ENCODE measurements around the gene LHX4. TPM values are rescaled to one million over a fixed set of nuclear protein-coding genes. Genes with fewer than 3 reads are reported as not detected.

The LHX4 gene
- total RNA-seq, 1 donor from 2014 or later: not detected

GRCh38 chr1:180232521-180233043 is 2.5 kb downstream of the LHX4 start:
- DNase-seq: no peak
- no peak overlapping the region for H3K27ac ChIP-seq (replicated peaks)
- H3K4me1 ChIP-seq: peaks cover 66% of the 10 kb centered on the region
- no peaks in the 10 kb centered on the region for H3K36me3 ChIP-seq
- no peaks in the 10 kb centered on the region for H3K9me3 ChIP-seq (replicated peaks)
- peaks cover 100% of the 10 kb centered on the region for H3K27me3 ChIP-seq (ENCODE audit: low read depth)
- TF ChIP-seq CTCF (IDR thresholded peaks at IDR 0.05; ENCODE audit: borderline replicate concordance): no peak
- intact Hi-C loops (cut with micrococcal nuclease): no loop called here
- H3K4me3 ChIP-seq: no peak overlapping the region

GRCh38 chr1:180233191-180234011 is 3.3 kb downstream of the LHX4 start:
- Histone ChIP-seq H3K4me1 (peaks cover 66% of the 10 kb centered on the region), H3K36me3 (no peaks in the 10 kb centered on the region), H3K9me3 (replicated peaks) (no peaks in the 10 kb centered on the region), H3K27me3 (ENCODE audit: low read depth) (peaks cover 100% of the 10 kb centered on the region), H3K27ac (replicated peaks) (no peak overlapping the region), H3K4me3 (peak overlapping the region; percentile 25)
- intact Hi-C loops (cut with micrococcal nuclease): no loop called here
- no peak for DNase-seq
- no peak for TF ChIP-seq CTCF (IDR thresholded peaks at IDR 0.05; ENCODE audit: borderline replicate concordance)

- Histone ChIP-seq H3K27ac (replicated peaks) (no peak overlapping the region), H3K4me1 (peaks cover 57% of the 10 kb centered on the region), H3K4me3 (peak overlapping the region; percentile 48), H3K9me3 (replicated peaks) (no peaks in the 10 kb centered on the region), H3K27me3 (ENCODE audit: low read depth) (peaks cover 100% of the 10 kb centered on the region), H3K36me3 (no peaks in the 10 kb centered on the region)
- no peak for DNase-seq
- intact Hi-C loops (cut with micrococcal nuclease): no loop called here
- no peak for TF ChIP-seq CTCF (IDR thresholded peaks at IDR 0.05; ENCODE audit: borderline replicate concordance)
Measured at GRCh38 chr1:180234369-180235076, 4.5 kb downstream of the LHX4 start.

- peaks cover 100% of the 10 kb centered on the region for H3K27me3 ChIP-seq (ENCODE audit: low read depth)
- DNase-seq: no peak
- peak overlapping the region; percentile 48 for H3K4me3 ChIP-seq
- intact Hi-C loops (cut with micrococcal nuclease): no loop called here
- H3K36me3 ChIP-seq: no peaks in the 10 kb centered on the region
- no peak for TF ChIP-seq CTCF (IDR thresholded peaks at IDR 0.05; ENCODE audit: borderline replicate concordance)
- H3K27ac ChIP-seq (replicated peaks): no peak overlapping the region
- H3K4me1 ChIP-seq: peaks cover 51% of the 10 kb centered on the region
- no peaks in the 10 kb centered on the region for H3K9me3 ChIP-seq (replicated peaks)
Measured at GRCh38 chr1:180235077-180235501, 5.0 kb downstream of the LHX4 start.

- Histone ChIP-seq H3K27ac (replicated peaks) (no peak overlapping the region), H3K4me1 (peaks cover 46% of the 10 kb centered on the region), H3K36me3 (no peaks in the 10 kb centered on the region), H3K27me3 (ENCODE audit: low read depth) (peaks cover 100% of the 10 kb centered on the region), H3K9me3 (replicated peaks) (no peaks in the 10 kb centered on the region), H3K4me3 (peak overlapping the region; percentile 48)
- intact Hi-C loops (cut with micrococcal nuclease): no loop called here
- no peak for TF ChIP-seq CTCF (IDR thresholded peaks at IDR 0.05; ENCODE audit: borderline replicate concordance)
- no peak for DNase-seq
Measured at GRCh38 chr1:180235502-180236239, 5.6 kb downstream of the LHX4 start.
